ENCODE results near the gene CRHR1.

GRCh38 chr17:45851873-45852272 lies 67.8 kb downstream of the CRHR1 start:
- TF ChIP-seq EZH2 (IDR thresholded peaks at IDR 0.05; ENCODE audit: insufficient read depth, poor library complexity, severe bottlenecking) (no peak), EZH2phosphoT487 (IDR thresholded peaks at IDR 0.05; ENCODE audit: insufficient read depth, low read depth) (no peak)

Data from GM23248 (cell line).